Heart right ventricle (tissue), 16 donors: ENCODE results near the gene NCR2. TPM values are rescaled to one million over a fixed set of nuclear protein-coding genes. Genes with fewer than 3 reads are reported as not detected.

ENCODE experiments used
- ATAC-seq, 8 donors: fragments of 200-7000 bp; cut with Tn5 transposase; one replicate each; pipeline ENCODE4 v1.9.1; 2020; ENCODE audit warnings: mild to moderate bottlenecking in 8 of 8, moderate library complexity in 8 of 8, moderate number of reproducible peaks in 1 of 8
- DNase-seq, 2 donors: peaks; one replicate each; pipeline ENCODE4 v3.0.0-alpha.2; 2020
- H3K27ac ChIP-seq, 10 donors: fragments of 200-600 bp; sonication (generic) in 2 of 10; one replicate each; pipeline versions ENCODE4 v1.5.0 to v1.8.0; 2020 to 2022; ENCODE audit warnings: mild to moderate bottlenecking in 3 of 10
- H3K27me3 ChIP-seq, 7 donors: fragments of 200-600 bp; one replicate each; pipeline ENCODE4 v1.8.0; 2021 to 2022; ENCODE audit warnings: mild to moderate bottlenecking in 2 of 7
- H3K36me3 ChIP-seq, 9 donors: fragments of 200-600 bp; sonication (generic) in 1 of 9; one replicate each; pipeline versions ENCODE4 v1.5.0 to v1.8.0; 2020 to 2022; ENCODE audit warnings: mild to moderate bottlenecking in 2 of 9
- H3K4me1 ChIP-seq, 9 donors: fragments of 200-600 bp; sonication (generic) in 1 of 9; one replicate each; pipeline versions ENCODE4 v1.5.0 to v1.8.0; 2020 to 2022; ENCODE audit warnings: mild to moderate bottlenecking in 4 of 9
- H3K4me3 ChIP-seq, 10 donors: fragments of 200-600 bp; sonication (generic) in 2 of 10; one replicate each; pipeline versions ENCODE4 v1.5.0 to v1.8.0; 2020 to 2022; ENCODE audit warnings: mild to moderate bottlenecking in 7 of 10, moderate library complexity in 2 of 10
- H3K9me3 ChIP-seq, 11 donors: fragments of 200-600 bp in 10 of 11; sonication (generic) in 2 of 11; one replicate each; pipeline versions ENCODE4 v1.5.0 to v1.8.0; 2013 to 2022; ENCODE audit warnings: mild to moderate bottlenecking in 2 of 11, control low read depth in 1 of 11, moderate library complexity in 1 of 11
- CTCF ChIP-seq, 9 donors: fragments of 200-600 bp; sonication (generic) in 2 of 9; IDR thresholded peaks; one replicate each; pipeline versions ENCODE4 v1.5.0 to v1.8.0; 2021 to 2022; ENCODE audit warnings: antibody characterized with exemption in 9 of 9, mild to moderate bottlenecking in 5 of 9, moderate library complexity in 1 of 9
- WGBS, 2 donors: extraction: QIAGEN DNeasy Blood & Tissue Kit; methylation state at CpG; one replicate each; pipeline ENCODE4 v1.1.7; 2013; ENCODE audit warnings: inconsistent platforms in 1 of 2; 5-methylcytosine and 5-hydroxymethylcytosine counted together
- intact Hi-C, 10 donors: fragments of 100-400 bp; cut with DNase I; formaldehyde crosslinking; loops; one replicate each; pipeline versions ENCODE4 v1.11.1 to v1.14.2; 2022
- polyA plus RNA-seq, 2 donors: library from polyadenylated mRNA; stranded (reverse); fragments of 200-250 nt; gene quantifications; one replicate each; pipeline ENCODE4 v1.2.3, GENCODE V29; 2013
- total RNA-seq, 10 donors: library from RNA; stranded (reverse); fragmentation: NEBNext Ultra II Directional in 3 of 10; extraction: Animal tissue kit (Norgen Biotek cat#: 25700) in 3 of 10; gene quantifications; one replicate each; pipeline versions ENCODE4 v1.2.1 to v1.2.4, GENCODE V29; 2021 to 2023
- donor health status: Arrhythmogenic right ventricular cardiomyopathy.
- donor health status: ischemic (EF 13 %, LVEDD 7.1; RV severe dilation, severe dysfunction).
- donor health status: healthy with polysubstance abuse.
- donor health status: DM: no; HTN: yes; CAD: no.
- donor health status: DM: no; HTN: no; CAD: no.
- donor health status: ischemic (EF 25% LVEDD 6.9; RV normal size, moderate dysfunction).
- donor health status: ischemic (EF 25% LVEDD 5.7; RV mildly dilated, moderate dysfunction).
- donor health status: healthy.
- donor health status: DM: yes; HTN: yes; CAD: no.
- donor health status: Ischemic cardiomyopathy.
- donor health status: ischemic (EF 35%, LVEDD 5.7; RV mildly dilated, moderate dysfunction).
- donor health status: nonischemic (EF 11% LVEDD 7.7; RV severe dilation, severe dysfunction).
- donor health status: DM: yes; HTN: yes; CAD: no.
- donor health status: PGD.
- donor health status: ischemic (EF 29% LVEDD 5.4; RV normal size, mild dysfunction).
- donor health status: nonischemic (EF 23%, LVEDD 6.1; RV moderate dilation, normal function).

NCR2 gene
- total and polyA plus RNA-seq, 12 donors: not detected

- Histone ChIP-seq H3K4me1 (peaks cover 0 to 4% (median 0%) of the 10 kb centered on the region in 9 donors), H3K9me3 (no peaks in the 10 kb centered on the region), H3K4me3 (no peak overlapping the region), H3K27me3 (peaks cover 0 to 54% (median 29%) of the 10 kb centered on the region in 7 donors), H3K27ac (no peak overlapping the region), H3K36me3 (no peaks in the 10 kb centered on the region)
- DNase-seq (no peak), ATAC-seq (no peak)
- TF ChIP-seq CTCF (IDR thresholded peaks at IDR 0.05): no peak
- intact Hi-C loops: no loop called here
- 66 to 68% methylated on average over 8 of the region's 8 CpGs for WGBS, 2 donors
Observed at GRCh38 chr6:41332241-41332640, 3.2 kb upstream of the NCR2 start.

DNA sequence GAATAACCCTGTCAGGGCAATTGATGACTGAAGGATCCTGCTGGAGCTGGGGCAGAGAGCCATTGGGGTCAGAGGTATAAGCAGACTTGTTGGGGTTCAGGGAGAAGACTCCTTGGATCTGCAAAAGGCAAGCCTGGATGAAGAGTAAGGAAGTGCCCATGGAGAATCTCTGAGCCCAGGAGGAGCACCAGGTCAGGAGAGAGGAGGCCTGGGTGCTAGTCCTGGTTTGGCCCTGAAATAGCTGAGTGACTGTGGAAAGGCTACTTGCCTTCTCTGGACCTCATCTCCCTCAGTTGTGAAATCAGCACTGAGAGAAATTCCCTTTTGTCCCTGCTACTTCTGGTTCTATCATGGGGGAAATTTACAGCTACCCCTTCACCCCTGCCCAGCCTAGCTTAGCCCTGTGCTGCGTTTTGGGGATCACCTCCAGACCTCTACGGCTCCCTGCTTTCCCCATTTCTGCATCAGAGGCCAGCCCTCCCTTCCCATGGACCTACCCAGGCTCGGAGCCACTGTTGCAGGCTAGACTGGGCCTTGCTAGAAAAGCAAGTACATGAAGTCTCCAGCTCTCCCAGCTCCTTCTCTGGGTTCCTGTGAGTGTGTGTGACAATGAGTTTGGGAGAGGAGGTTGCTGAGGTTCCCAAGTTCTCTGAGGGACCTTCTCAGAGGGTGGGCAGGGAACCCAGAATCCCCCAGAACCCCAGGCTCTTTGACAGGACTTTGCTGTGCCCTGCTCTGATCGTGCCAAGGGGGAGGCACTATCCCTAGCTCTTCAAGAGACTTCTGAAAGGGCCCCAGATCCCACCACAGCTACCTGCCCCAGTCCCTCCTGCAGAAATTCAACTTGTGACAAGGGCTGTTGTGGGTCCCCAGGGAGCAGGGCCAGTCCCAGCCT, 2.3 kb upstream of the NCR2 start:
- H3K9me3 ChIP-seq: no peaks in the 10 kb centered on the region
- WGBS, 2 donors: 81 to 83% methylated on average over 4 of the region's 4 CpGs
- H3K4me1 ChIP-seq: peaks cover 0 to 4% (median 0%) of the 10 kb centered on the region in 9 donors
- no peak for ATAC-seq
- H3K27ac ChIP-seq: no peak overlapping the region
- no peak for TF ChIP-seq CTCF (IDR thresholded peaks at IDR 0.05)
- DNase-seq: no peak
- intact Hi-C loops: no loop called here
- no peaks in the 10 kb centered on the region for H3K36me3 ChIP-seq
- H3K27me3 ChIP-seq: peaks cover 0 to 46% (median 21%) of the 10 kb centered on the region in 7 donors
- no peak overlapping the region for H3K4me3 ChIP-seq

DNA sequence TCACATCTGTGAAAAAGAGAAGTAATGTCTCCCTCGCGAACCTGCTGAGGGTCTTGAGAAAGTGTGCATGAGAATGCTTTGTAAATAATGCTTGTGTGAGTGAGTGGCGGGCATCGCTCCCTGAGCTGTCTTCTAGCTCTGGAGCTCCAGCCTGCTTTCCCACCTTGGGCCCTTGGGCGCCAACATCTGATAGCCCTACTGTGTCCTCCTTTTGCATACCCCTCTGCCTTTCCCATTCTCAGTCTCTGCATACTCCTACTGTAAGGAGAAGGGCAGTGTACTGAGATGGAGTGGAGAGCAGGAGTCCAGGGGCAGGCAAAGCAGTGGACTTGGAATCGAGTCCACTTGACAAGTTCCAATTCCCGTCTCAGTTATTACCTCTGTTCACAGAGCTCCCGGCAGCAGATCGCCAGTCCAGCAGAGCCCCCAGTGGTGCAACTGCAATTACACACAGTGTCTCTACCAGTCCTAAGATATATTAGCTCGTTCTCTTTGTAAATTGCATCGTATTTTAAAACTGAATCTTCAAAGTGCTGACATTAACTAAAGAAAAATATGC, 847 bp upstream of the NCR2 start:
- Histone ChIP-seq H3K9me3 (no peaks in the 10 kb centered on the region), H3K4me1 (peaks cover 0 to 4% (median 0%) of the 10 kb centered on the region in 9 donors), H3K36me3 (no peaks in the 10 kb centered on the region), H3K27me3 (peaks cover 0 to 39% (median 11%) of the 10 kb centered on the region in 7 donors), H3K27ac (no peak overlapping the region), H3K4me3 (no peak overlapping the region)
- TF ChIP-seq CTCF (IDR thresholded peaks at IDR 0.05): peak in 2 of 9 donors; percentile 11 to 15
- peak in 1 of 8 donors; percentile 28 for ATAC-seq
- intact Hi-C loops: no loop called here
- DNase-seq: no peak
- WGBS, 2 donors: 69 to 71% methylated on average over 11 of the region's 11 CpGs

GRCh38 chr6:41335943-41336342, 535 bp downstream of the NCR2 start:
- Histone ChIP-seq H3K4me1 (peaks cover 0 to 4% (median 0%) of the 10 kb centered on the region in 9 donors), H3K36me3 (no peaks in the 10 kb centered on the region), H3K4me3 (no peak overlapping the region), H3K27ac (no peak overlapping the region), H3K9me3 (no peaks in the 10 kb centered on the region), H3K27me3 (peaks cover 0 to 33% (median 11%) of the 10 kb centered on the region in 7 donors)
- TF ChIP-seq CTCF (IDR thresholded peaks at IDR 0.05): no peak
- 86 to 92% methylated on average over 11 of the region's 11 CpGs for WGBS, 2 donors
- ATAC-seq: no peak
- intact Hi-C loops: no loop called here
- DNase-seq: no peak
